GM12874 (cell line): ENCODE results near the gene MBLAC2.

Experiments
- TF ChIP-seq, protein P1 (sequence below): IDR thresholded peaks from 2 replicates; pipeline ENCODE4 v1.5.1; 2011; ENCODE audit warnings: low read depth, mild to moderate bottlenecking, control low read depth, low read length, moderate library complexity; ENCODE audit not compliant: insufficient read depth

The MBLAC2 gene

DNA sequence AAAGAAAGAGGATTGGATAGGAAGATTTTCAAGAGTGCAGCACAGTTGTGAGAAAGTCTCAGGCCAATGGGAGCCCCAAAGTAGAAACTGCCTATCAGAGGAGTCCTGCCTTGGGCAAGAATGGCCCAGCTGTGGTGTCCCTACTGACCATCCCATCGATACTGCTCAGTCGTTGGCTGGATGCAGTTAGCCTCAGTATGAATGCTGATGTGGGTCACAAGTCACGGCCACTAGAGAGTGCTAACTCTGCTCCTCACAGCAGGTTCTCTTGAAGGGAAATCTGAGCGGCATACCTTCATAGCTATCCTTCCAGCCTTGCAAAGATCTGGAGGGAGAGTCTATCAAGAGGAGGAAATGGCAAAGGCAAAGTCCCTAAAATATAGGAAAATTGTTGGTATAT lies 53.4 kb downstream of the MBLAC2 start:
- TF ChIP-seq, protein P1, sequence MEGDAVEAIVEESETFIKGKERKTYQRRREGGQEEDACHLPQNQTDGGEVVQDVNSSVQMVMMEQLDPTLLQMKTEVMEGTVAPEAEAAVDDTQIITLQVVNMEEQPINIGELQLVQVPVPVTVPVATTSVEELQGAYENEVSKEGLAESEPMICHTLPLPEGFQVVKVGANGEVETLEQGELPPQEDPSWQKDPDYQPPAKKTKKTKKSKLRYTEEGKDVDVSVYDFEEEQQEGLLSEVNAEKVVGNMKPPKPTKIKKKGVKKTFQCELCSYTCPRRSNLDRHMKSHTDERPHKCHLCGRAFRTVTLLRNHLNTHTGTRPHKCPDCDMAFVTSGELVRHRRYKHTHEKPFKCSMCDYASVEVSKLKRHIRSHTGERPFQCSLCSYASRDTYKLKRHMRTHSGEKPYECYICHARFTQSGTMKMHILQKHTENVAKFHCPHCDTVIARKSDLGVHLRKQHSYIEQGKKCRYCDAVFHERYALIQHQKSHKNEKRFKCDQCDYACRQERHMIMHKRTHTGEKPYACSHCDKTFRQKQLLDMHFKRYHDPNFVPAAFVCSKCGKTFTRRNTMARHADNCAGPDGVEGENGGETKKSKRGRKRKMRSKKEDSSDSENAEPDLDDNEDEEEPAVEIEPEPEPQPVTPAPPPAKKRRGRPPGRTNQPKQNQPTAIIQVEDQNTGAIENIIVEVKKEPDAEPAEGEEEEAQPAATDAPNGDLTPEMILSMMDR: no peak

DNA sequence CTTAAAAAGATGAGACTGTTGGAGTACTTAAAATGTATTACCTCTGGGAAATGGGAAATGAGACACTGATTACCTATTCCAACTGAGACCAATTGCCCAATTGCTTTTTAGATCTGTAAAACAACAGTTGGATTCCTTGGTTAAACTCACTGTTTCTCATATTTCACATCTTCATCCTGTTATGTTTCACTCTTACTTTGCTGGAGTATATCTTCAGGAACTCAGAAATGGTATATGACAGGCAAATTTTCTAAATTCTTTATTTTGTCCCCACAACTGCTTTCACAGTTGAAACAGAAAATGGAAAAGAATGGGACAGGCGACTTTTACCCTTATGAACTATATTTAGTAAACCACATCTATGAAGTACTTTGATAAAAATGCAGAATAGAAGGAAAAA lies 56.4 kb downstream of the MBLAC2 start:
- TF ChIP-seq, protein P1: no peak

DNA sequence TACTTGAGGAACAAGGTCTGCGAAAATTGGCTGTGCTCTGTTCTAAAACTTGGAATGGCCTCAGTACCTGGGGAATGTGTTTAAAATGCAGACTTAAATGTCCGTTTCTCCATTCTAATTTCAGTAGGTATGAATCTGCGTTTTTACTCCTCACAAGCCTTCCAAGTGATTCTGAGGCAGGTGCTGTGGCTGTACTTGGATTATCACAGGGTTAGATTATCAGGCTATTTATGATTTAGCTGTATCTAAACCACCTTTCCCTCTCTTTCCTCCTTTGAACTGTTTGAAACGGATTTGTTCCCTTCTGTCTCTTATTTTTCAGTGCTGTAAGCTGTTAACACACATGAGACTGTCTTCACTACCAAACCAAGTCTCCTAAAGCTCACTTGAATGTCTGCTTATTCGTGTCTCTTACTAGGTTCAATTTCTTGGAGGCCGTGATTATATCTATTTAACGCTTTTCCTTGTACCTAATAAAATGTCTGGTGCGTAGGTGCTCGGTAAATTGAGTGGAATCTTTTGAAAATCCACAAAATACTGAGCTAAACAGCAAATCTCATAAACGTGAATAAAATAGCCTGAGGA lies 64.3 kb downstream of the MBLAC2 start:
- TF ChIP-seq, protein P1: no peak

DNA sequence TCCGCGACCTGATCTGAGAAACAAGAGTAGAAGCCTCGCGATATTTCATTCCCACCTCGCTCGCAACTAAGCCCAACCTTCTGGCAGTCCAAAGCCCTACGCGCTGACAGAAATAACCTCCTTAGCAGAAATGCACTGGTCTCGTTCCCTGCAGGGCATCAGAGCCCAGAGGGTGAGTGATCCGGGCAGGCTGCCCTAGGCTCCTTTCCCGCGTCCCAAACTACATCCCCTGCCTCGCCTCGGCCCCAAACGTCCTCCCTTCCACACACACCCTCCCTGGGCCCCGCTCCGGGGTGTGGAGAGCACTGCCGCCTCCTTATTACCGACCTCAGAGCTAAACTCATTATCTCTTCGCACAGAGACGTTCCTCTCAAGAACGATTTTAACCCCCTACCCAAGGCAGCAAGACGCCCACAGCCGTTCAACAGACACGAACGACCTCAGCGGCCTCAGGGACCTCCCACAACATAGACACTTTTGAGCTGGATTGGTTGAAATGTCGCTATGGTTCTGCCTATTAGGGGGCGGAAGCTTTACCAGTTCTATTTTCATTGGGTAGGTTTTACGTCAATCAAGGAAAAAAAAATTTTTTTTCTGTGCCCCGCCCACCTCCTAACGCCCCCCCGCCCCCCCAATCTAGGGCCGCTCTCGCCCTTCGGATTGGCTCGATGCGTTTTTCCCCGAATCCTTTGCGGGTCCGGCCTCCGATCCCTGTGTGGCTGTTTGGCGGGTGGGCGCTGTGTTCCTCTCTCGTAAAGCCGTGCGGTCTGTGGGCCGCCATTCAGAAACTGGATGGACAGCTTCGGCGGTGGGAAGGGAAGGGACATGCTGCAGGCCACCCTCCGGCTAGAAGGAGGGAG lies 65.0 kb downstream of the MBLAC2 start, which contains the start of gene CETN3:
TSS of gene CETN3 (minus strand) at position 439 of the 860 bp plus-strand sequence. CDS start at position 344, 95 bp downstream.
- TF ChIP-seq, protein P1: no peak

DNA sequence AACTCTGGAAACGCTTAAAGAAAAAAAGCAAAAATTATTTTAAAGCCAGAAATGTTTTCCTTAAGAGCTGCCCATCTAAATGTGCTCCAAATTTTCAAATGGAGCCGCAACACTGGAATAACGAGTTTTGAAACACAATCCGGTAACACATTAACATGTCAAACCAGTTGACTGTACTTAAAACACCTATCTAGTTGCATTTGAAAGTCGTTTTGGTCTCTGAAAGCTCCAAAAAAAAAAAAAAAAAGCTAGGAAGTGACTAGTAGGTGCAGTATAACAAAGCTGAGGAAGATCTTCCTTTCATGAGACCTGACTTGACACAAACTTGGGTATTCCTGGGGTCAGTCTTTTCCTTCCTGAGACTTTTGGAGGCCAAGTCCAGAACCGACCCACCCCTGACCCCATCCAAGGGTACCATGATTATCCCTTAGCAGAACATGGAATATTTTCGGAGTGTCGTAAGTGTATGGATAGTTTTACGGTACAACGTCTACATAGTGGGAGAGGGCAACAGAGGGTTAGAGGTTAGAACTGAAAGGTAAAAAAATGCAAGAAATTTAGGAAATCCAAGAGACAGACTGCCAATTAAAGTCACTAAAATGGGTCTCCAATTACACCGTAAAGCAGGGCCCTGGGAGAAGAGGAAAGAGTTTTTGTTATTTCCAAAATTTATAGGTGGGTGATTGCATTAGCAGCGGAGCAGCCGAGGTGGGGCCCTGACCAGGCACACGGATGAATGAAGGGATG lies 65.8 kb downstream of the MBLAC2 start:
- TF ChIP-seq, protein P1: no peak
